DND-41 (cell line): Measurements from ENCODE around the gene IL10.

Experiments
- EZH2 ChIP-seq: IDR thresholded peaks from 3 replicates; pipeline ENCODE4 v1.6.1; 2012; ENCODE audit warnings: borderline replicate concordance, low read depth, mild to moderate bottlenecking, moderate library complexity, low read length, inconsistent platforms; ENCODE audit not compliant: severe bottlenecking
- TF ChIP-seq, protein P1 (sequence below): IDR thresholded peaks from 2 replicates; pipeline ENCODE4 v1.5.1; 2012; ENCODE audit warnings: borderline replicate concordance, low read length, moderate library complexity, mild to moderate bottlenecking; ENCODE audit not compliant: poor library complexity, severe bottlenecking; ENCODE audit errors: extremely low read depth

GRCh38 chr1:206784471-206784903 is 12.2 kb upstream of the IL10 start:
- TF ChIP-seq, protein P1, sequence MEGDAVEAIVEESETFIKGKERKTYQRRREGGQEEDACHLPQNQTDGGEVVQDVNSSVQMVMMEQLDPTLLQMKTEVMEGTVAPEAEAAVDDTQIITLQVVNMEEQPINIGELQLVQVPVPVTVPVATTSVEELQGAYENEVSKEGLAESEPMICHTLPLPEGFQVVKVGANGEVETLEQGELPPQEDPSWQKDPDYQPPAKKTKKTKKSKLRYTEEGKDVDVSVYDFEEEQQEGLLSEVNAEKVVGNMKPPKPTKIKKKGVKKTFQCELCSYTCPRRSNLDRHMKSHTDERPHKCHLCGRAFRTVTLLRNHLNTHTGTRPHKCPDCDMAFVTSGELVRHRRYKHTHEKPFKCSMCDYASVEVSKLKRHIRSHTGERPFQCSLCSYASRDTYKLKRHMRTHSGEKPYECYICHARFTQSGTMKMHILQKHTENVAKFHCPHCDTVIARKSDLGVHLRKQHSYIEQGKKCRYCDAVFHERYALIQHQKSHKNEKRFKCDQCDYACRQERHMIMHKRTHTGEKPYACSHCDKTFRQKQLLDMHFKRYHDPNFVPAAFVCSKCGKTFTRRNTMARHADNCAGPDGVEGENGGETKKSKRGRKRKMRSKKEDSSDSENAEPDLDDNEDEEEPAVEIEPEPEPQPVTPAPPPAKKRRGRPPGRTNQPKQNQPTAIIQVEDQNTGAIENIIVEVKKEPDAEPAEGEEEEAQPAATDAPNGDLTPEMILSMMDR: no peak
- TF ChIP-seq EZH2: no peak
